ENCODE data around the gene RANBP3.
"Not testable (repeated sequence)": the region's sequence is repeated elsewhere in the genome, so short reads cannot be mapped to it uniquely, and the experiment has no call there.

RANBP3 gene

DNA sequence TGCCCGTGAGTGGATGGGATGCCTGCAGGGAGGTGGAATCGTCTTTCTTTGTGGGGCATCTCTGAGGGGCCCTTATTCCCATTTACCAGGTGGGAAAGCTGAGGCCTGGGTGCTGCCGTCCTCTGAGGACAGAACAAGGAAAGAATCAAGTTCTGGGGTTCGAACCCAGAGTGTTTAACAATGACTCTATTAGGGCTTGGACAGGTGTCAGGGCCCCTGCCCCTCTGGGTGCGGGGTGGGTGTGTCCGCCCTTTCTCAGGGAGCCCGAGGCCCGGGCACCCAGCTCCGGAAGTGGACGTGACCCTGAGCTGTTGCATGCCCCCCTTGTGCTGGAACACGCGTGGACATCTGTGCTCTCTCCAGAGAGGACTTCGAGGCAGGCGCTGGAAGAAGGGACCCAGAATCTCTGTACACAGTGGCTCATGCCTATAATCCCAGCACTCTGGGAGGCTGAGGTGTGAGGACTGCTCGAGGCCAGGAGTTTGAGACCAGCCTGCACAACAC lies 85.1 kb downstream of the RANBP3 start:
- H3K79me2 ChIP-seq (ENCODE audit: control insufficient read depth, insufficient read depth, low read length, unreplicated experiment): no peaks in the 10 kb centered on the region
- no peaks in the 10 kb centered on the region for H3K4me1 ChIP-seq (ENCODE audit: control insufficient read depth, insufficient read depth, low read length, unreplicated experiment)
- no peak overlapping the region for H2AFZ ChIP-seq (ENCODE audit: low read length, unreplicated experiment)
- no peak overlapping the region for H3K4me3 ChIP-seq (ENCODE audit: low read depth, low read length)
- no peaks in the 10 kb centered on the region for H3K27me3 ChIP-seq (ENCODE audit: insufficient read depth, low read length)
- H3K36me3 ChIP-seq (ENCODE audit: insufficient read depth, low read length): no peaks in the 10 kb centered on the region
- no peak overlapping the region for H3K27ac ChIP-seq (ENCODE audit: low read depth, low read length)

DNA sequence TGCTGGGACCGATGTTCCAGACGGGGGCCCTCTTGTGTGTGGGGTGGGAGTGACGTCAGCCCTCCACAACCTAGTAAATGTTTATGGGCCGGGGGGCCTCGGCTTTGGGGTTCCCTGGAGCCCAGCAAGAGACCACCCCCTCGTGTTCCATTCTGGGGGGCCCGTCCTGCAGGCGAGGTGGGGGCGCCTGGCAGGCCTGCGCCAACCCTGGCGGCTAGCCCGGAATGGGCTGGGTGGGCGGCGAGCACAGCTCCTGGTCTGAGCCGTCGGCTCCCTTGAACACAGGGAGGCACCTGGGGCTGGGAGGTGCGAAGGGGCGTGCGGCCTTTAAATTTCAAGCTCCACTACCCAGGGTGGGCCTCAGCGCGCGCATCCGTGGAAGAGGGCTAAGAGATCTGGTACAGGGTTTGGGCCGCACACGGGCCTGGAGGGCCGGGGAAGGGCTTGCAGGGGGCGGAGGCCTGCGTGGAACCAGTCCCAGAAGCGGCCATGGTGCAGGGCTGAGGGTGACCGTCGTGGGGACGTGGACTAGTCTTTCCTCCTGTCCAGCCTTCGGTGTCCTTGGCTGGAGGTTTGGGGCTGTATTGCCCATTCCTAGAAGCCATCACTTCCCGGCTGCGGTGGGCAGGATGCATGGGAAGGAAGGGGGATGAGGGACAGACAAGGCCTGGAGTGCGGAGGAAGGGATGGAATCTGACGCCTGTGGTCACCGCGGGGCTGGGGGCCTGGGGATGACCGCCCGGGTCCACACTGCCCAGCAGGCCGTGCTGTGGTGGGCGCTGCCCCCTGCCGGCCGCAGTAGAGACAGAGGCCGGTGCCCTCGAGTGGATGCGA lies 85.8 kb downstream of the RANBP3 start:
- Histone ChIP-seq H3K79me2 (ENCODE audit: control insufficient read depth, insufficient read depth, low read length, unreplicated experiment) (no peaks in the 10 kb centered on the region), H2AFZ (ENCODE audit: low read length, unreplicated experiment) (no peak overlapping the region), H3K27ac (ENCODE audit: low read depth, low read length) (no peak overlapping the region)

DNA sequence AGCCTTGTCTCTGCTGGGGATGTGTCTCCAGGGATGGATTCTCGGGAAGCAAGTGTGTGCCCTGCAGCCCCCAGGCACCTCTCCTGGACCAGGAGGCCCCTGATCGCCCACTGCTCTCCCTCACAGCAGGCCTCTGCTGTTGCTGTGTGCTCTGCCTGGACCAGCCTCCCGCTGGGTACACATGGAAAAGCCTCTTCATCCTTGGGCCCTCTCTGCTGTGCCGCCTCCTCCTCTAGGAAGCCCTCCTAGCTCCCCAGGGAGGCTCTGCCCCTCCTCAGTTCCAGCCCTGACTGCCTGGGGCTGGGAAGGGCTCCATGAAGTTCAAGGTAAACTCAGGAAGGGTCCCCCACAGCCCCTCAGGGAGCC lies 86.4 kb downstream of the RANBP3 start:
- no peak overlapping the region for H2AFZ ChIP-seq (ENCODE audit: low read length, unreplicated experiment)
- no peaks in the 10 kb centered on the region for H3K36me3 ChIP-seq (ENCODE audit: insufficient read depth, low read length)
- no peaks in the 10 kb centered on the region for H3K27me3 ChIP-seq (ENCODE audit: insufficient read depth, low read length)
- no peaks in the 10 kb centered on the region for H3K4me1 ChIP-seq (ENCODE audit: control insufficient read depth, insufficient read depth, low read length, unreplicated experiment)
- no peaks in the 10 kb centered on the region for H3K79me2 ChIP-seq (ENCODE audit: control insufficient read depth, insufficient read depth, low read length, unreplicated experiment)
- H3K27ac ChIP-seq (ENCODE audit: low read depth, low read length): no peak overlapping the region
- H3K4me3 ChIP-seq (ENCODE audit: low read depth, low read length): no peak overlapping the region

More for the DNA sequence above, 85.8 kb downstream of the RANBP3 start:
- Histone ChIP-seq H3K27me3 (ENCODE audit: insufficient read depth, low read length) (no peaks in the 10 kb centered on the region), H3K36me3 (ENCODE audit: insufficient read depth, low read length) (no peaks in the 10 kb centered on the region), H3K4me1 (ENCODE audit: control insufficient read depth, insufficient read depth, low read length, unreplicated experiment) (no peaks in the 10 kb centered on the region), H3K4me3 (ENCODE audit: low read depth, low read length) (no peak overlapping the region)

DNA sequence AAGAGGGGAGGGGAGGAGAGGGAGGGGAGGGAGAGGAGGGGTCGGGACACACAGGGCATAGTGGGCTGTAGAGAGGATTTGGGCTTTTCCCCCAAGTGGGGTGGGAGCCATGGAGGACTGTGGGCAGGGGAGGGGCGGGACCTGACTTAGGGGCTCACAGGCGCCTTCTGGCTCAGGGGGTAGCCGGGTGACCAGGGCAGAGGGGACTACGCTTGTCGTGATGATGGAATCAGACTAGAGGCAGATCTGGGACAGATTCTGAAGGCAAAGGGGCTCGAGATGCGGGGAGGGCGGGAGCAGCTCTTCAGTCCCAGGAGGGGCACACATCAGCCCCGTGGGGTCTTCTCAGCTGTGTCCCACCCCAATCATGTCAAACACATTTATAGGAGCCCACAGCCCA lies 87.8 kb downstream of the RANBP3 start:
- Histone ChIP-seq H3K79me2 (ENCODE audit: control insufficient read depth, insufficient read depth, low read length, unreplicated experiment) (no peaks in the 10 kb centered on the region), H3K27me3 (ENCODE audit: insufficient read depth, low read length) (no peaks in the 10 kb centered on the region), H3K4me1 (ENCODE audit: control insufficient read depth, insufficient read depth, low read length, unreplicated experiment) (no peaks in the 10 kb centered on the region), H3K27ac (ENCODE audit: low read depth, low read length) (no peak overlapping the region), H3K36me3 (ENCODE audit: insufficient read depth, low read length) (no peaks in the 10 kb centered on the region), H3K4me3 (ENCODE audit: low read depth, low read length) (no peak overlapping the region), H2AFZ (ENCODE audit: low read length, unreplicated experiment) (no peak overlapping the region)

DNA sequence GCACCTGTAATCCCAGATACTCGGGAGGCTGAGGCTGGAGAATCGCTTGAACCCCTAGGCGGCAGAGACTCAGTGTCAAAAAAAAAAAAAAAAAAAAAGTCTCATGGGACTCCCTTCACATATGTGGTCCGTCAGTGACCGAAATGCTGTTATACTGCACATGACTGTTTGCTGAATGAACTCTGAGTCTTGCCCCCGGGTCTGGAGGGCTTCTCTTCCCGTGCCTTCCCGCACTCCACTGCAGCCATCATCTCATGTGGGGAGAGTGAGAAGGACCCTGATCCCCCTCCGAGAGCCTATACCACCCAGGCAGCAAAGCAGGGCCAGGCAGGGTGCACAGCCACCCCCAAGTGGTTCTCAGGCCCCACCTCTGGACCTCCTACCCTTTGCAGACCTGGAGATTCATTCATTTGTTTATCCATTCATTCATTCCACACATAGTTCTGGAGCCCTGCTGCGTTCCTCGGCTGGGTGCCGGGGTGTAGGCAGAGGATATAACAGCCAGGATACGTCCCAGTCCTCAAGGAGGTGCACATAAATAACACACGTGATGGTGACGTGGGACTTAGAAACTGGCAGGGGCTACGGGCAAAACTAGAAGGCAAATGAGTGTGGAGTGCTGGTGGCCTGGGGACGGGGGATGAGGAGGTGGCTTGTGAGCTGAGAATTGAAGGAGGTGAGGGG lies 88.5 kb downstream of the RANBP3 start:
- Histone ChIP-seq H3K79me2 (ENCODE audit: control insufficient read depth, insufficient read depth, low read length, unreplicated experiment) (no peaks in the 10 kb centered on the region), H3K27me3 (ENCODE audit: insufficient read depth, low read length) (no peaks in the 10 kb centered on the region), H3K4me1 (ENCODE audit: control insufficient read depth, insufficient read depth, low read length, unreplicated experiment) (no peaks in the 10 kb centered on the region), H3K36me3 (ENCODE audit: insufficient read depth, low read length) (no peaks in the 10 kb centered on the region), H3K27ac (ENCODE audit: low read depth, low read length) (no peak overlapping the region), H3K4me3 (ENCODE audit: low read depth, low read length) (no peak overlapping the region), H2AFZ (ENCODE audit: low read length, unreplicated experiment) (no peak overlapping the region)

DNA sequence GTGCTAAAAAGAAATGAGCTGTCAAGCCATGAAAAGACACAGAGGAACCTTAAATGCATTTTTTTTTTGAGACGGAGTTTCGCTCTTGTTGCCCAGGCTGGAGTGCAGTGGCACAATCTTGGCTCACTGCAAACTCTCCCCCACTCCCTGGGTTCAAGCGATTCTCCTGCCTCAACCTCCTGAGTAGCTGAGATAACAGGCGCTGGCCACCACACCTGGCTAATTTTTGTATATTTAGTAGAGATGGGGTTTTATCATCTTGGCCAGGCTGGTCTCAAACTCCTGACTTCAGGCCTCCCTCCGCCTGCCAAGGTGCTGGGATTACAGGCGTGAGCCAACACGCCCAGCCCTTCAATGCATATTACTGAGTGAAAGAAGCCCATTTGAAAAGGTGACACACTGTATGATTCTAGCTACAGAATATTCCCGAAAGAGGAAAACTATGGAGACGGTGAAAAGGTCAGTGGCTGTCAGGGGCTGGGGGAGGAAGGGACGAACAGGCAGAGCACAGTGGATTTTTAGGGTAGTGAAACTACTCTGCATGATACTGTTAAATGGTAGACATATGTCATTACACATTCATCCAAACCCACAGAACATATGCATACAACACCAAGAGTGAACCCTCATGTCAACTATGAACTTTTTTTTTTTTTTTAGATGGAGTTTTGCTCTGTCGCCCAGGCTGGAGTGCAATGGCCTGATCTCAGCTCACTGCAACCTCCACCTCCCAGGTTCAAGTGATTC lies 93.7 kb downstream of the RANBP3 start:
- H3K36me3 ChIP-seq (ENCODE audit: insufficient read depth, low read length); H3K4me3 ChIP-seq (ENCODE audit: low read depth, low read length); H3K4me1 ChIP-seq (ENCODE audit: control insufficient read depth, insufficient read depth, low read length, unreplicated experiment); H3K79me2 ChIP-seq (ENCODE audit: control insufficient read depth, insufficient read depth, low read length, unreplicated experiment); H3K27ac ChIP-seq (ENCODE audit: low read depth, low read length); H2AFZ ChIP-seq (ENCODE audit: low read length, unreplicated experiment); H3K27me3 ChIP-seq (ENCODE audit: insufficient read depth, low read length): not testable (repeated sequence)

DNA sequence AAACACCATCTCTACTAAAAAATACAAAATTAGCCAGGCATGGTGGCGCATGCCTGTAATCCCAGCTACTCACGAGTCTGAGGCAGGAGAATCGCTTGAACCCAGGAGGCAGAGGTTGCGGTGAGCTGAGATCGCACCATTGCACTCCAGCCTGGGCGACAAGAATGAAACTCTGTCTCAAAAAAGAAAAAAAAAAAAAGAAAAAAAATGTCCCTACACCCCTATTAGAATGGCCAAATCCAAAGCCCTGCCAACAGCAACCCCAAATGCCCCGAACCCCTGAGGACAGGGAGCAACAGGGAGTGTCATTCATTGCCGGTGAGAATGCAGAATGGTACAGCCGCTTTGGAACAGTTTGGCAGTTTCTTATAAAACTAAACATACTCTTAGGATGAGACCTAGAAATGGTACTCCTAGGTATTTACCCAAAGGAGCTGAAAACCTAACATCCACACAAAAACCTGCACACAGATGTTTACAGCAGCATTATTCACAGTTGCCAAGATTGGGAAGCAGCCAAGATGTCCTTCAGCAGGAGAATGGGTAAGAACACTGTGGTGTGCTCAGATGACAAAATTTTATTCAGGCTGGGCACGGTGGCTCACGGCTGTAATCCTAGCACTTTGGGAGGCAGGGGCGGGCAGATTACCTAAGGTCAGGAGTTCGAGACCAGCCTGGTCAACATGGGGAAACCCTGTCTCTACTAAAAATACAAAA lies 94.6 kb downstream of the RANBP3 start:
- H3K4me1 ChIP-seq (ENCODE audit: control insufficient read depth, insufficient read depth, low read length, unreplicated experiment); H3K27ac ChIP-seq (ENCODE audit: low read depth, low read length); H3K36me3 ChIP-seq (ENCODE audit: insufficient read depth, low read length); H3K4me3 ChIP-seq (ENCODE audit: low read depth, low read length); H2AFZ ChIP-seq (ENCODE audit: low read length, unreplicated experiment); H3K79me2 ChIP-seq (ENCODE audit: control insufficient read depth, insufficient read depth, low read length, unreplicated experiment); H3K27me3 ChIP-seq (ENCODE audit: insufficient read depth, low read length): not testable (repeated sequence)

DNA sequence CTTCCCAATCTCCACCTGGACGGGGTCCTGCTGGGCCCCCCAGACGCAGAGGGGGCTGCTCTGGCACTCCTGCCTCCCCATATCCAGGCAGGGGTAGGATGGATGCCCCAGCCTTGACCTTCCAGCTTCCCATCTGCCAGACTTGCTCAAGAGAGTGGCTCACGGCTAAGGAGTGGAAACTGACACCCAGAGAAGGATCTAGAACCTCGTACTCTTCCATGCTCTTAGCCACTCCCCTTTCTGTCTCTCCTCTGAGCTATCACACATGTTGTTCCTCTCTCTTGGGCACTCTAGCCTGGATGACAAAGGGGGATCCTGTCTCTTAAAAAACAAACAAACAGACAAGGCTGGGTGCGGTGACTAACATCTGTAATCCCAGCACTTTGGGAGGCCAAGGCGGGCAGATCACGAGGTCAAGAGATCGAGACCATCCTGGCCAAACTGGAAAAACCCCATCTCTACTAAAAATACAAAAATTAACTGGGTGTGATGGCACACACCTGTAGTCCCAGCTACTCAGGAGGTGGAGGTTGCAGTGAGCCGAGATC lies 95.4 kb downstream of the RANBP3 start:
- no peaks in the 10 kb centered on the region for H3K4me1 ChIP-seq (ENCODE audit: control insufficient read depth, insufficient read depth, low read length, unreplicated experiment)
- H3K27ac ChIP-seq (ENCODE audit: low read depth, low read length): no peak overlapping the region
- no peaks in the 10 kb centered on the region for H3K79me2 ChIP-seq (ENCODE audit: control insufficient read depth, insufficient read depth, low read length, unreplicated experiment)
- no peak overlapping the region for H3K4me3 ChIP-seq (ENCODE audit: low read depth, low read length)
- H3K27me3 ChIP-seq (ENCODE audit: insufficient read depth, low read length): no peaks in the 10 kb centered on the region
- H2AFZ ChIP-seq (ENCODE audit: low read length, unreplicated experiment): no peak overlapping the region
- H3K36me3 ChIP-seq (ENCODE audit: insufficient read depth, low read length): no peaks in the 10 kb centered on the region

DNA sequence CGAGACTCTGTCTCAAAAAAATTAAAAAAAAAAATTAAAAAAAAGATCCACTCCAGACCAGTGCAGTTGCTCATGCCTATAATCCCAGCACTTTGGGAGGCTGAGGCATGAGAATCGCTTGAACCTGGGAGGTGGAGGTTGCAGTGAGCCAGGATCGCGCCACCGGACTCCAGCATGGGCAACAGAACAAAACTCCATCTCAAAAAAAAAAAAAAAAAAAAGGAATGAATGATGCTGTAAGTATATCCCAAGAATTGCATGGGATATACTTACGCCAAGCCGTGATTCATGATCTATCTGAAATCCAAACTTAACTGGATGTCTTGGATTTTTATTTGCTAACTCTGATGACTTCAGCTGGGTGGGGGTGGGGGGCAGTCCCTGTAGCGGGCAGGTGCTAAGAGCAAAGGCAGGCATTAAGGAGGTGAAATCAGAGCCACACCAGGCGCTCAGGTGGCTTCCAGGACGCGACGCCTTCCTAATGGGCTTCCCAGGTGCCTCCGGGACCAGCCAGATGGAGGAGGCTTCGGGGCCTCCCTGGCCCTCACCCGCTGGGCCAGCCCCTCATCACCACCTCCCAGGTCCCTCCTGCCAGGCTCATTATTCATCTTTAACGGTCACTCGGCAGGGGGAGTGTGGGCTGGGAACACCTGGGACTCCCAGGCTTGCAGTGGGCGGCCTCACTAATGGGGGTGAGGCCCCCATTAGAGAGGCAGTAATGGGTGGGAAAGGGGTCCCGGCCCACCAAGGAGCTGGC lies 96.2 kb downstream of the RANBP3 start:
- Histone ChIP-seq H3K27me3 (ENCODE audit: insufficient read depth, low read length) (no peaks in the 10 kb centered on the region), H2AFZ (ENCODE audit: low read length, unreplicated experiment) (no peak overlapping the region), H3K4me3 (ENCODE audit: low read depth, low read length) (no peak overlapping the region), H3K4me1 (ENCODE audit: control insufficient read depth, insufficient read depth, low read length, unreplicated experiment) (no peaks in the 10 kb centered on the region), H3K36me3 (ENCODE audit: insufficient read depth, low read length) (no peaks in the 10 kb centered on the region), H3K27ac (ENCODE audit: low read depth, low read length) (no peak overlapping the region), H3K79me2 (ENCODE audit: control insufficient read depth, insufficient read depth, low read length, unreplicated experiment) (no peaks in the 10 kb centered on the region)

All from ACC112 (cell line).